GM19025 (cell line): ENCODE data around the gene KIAA1671.

ENCODE experiments used
- ATAC-seq: cut with Tn5 transposase; IDR thresholded peaks from one replicate; pipeline ENCODE4 v1.9.1; 2021; ENCODE audit warnings: mild to moderate bottlenecking, low read depth, moderate library complexity; ENCODE audit not compliant: unreplicated experiment

Gene KIAA1671

GRCh38 chr22:25134451-25134850 lies 181.9 kb downstream of the KIAA1671 start:
- no peak for ATAC-seq

GRCh38 chr22:25136953-25137576 lies 184.5 kb downstream of the KIAA1671 start:
- no peak for ATAC-seq

- no peak for ATAC-seq
Measured at GRCh38 chr22:25137577-25138525, 185.3 kb downstream of the KIAA1671 start.

- ATAC-seq: no peak
Measured at GRCh38 chr22:25139062-25139461, 186.5 kb downstream of the KIAA1671 start.

GRCh38 chr22:25142102-25142501 lies 189.6 kb downstream of the KIAA1671 start:
- no peak for ATAC-seq

- no peak for ATAC-seq
Measured at GRCh38 chr22:25143156-25144076, 190.9 kb downstream of the KIAA1671 start.

- ATAC-seq: no peak
Measured at GRCh38 chr22:25144522-25144921, 192.0 kb downstream of the KIAA1671 start.

GRCh38 chr22:25146307-25146706 lies 193.8 kb downstream of the KIAA1671 start:
- no peak for ATAC-seq

- no peak for ATAC-seq
Measured at GRCh38 chr22:25146906-25147641, 194.6 kb downstream of the KIAA1671 start.

GRCh38 chr22:25147642-25147928 lies 195.1 kb downstream of the KIAA1671 start:
- ATAC-seq: no peak

GRCh38 chr22:25148149-25148691 lies 195.7 kb downstream of the KIAA1671 start:
- no peak for ATAC-seq

GRCh38 chr22:25149014-25149413 lies 196.5 kb downstream of the KIAA1671 start:
- ATAC-seq: no peak

GRCh38 chr22:25153961-25154666 lies 201.6 kb downstream of the KIAA1671 start:
- ATAC-seq: no peak

GRCh38 chr22:25154667-25154999 lies 202.1 kb downstream of the KIAA1671 start:
- ATAC-seq: no peak

- no peak for ATAC-seq
Measured at GRCh38 chr22:25156736-25157135, 204.2 kb downstream of the KIAA1671 start.

GRCh38 chr22:25159028-25159427 lies 206.5 kb downstream of the KIAA1671 start:
- no peak for ATAC-seq

GRCh38 chr22:25160120-25160996 lies 207.8 kb downstream of the KIAA1671 start:
- ATAC-seq: no peak
